GM11168 (cell line): ENCODE measurements around the gene RPAP2.

Source experiments
- in situ Hi-C: fragments of 300-500 bp; cut with MboI; formaldehyde crosslinking; loops from one replicate; pipeline ENCODE4 v1.12.0; 2022; ENCODE audit warnings: low sequenced_read_pairs; ENCODE audit not compliant: unreplicated experiment

The RPAP2 gene

DNA sequence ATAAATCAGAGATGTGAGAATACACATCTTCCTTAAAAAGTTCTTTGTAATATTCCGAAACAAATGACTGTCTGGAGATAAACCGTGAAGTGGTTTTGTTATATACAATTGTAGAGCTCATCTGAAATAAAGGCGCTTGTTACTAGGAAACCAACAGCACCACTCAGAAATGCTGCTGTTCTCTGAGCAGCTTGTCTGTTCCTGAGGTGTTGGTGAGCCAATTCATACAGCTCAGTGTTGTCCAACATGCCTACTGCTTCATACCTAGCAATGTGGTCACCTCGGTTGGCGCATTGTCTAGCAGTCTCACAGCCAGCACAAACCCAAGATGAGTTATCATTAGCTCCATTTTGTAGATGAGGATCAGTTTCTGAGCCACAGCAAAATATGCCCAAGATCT, 143.5 kb downstream of the RPAP2 start:
- in situ Hi-C loops, result no loop called here

DNA sequence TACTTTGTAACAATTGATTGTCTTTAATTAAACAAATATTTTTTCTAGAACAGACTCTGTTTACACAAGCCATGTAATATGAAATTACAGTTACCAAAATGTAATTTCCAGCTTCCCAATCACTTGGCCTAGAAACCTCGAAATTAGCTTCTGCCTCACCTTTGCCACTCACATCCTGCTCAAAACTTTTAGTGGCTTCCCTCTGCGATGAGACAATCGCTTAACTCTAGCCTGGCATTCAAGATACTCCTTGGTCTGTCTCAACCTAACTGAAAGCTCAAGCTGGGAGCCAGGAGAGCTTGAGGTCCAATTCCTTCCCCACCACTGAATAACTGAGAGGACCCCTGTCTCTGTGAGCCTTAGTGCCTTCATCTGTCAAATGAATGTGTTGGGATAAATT, 145.0 kb downstream of the RPAP2 start:
- in situ Hi-C loops, result no loop called here

DNA sequence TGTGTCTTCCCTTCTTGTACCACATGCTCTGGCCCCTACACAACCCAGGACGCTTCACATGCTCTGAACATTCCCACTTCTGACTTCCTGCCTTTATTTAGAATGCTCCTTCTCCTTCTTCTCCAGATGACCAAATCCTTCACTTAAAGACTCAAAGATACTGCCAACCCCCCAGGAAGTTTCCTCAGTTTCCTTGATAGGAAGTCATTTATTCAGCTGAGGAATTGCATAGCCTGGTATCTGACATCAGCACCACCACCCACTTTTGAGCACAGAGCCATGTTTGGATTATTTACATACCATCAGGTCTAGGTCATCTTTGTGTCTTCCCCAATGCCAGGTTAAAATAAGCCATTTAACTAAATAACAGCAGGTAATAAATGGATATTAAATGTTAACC, 145.5 kb downstream of the RPAP2 start:
- in situ Hi-C loops, result no loop called here

DNA sequence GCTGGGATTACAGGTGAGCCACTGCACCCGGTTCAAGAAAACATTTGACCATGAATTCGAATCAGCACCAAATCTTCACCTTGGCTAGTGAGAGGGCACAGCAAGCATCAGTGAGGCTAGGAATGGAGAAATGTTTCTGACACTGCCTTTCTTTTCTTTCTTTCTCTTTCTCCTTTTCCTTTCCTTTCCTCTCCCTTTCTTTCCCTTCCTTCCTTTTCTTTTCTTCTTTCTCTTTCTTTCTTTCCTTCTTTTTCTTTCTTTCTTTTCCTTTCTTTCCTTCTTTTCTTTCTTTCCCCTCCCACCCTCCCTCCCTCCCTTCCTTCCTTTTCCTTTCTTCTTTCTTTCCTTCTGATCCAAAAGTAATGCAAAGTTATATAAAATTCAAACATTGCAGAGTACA, 147.0 kb downstream of the RPAP2 start:
- in situ Hi-C loops, result no loop called here

DNA sequence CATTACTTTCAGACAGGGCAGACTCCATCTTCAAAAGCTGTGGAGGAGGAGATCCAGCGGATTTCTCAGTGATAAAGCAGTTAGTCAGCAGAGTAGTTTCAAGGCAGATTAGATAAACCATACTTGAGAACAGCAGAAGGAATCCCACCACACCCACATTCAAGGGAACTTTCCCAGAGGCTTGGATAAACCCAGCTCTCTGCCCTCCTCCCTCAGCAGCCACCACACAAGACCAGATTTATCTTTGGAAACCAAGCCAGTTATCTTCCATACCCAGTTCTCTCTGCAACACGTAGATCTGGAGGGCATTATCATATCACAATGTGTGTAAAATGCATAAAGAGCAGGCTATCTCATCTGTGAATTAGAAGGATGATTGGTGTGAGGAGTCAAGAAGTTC, 147.7 kb downstream of the RPAP2 start:
- in situ Hi-C loops, result no loop called here

DNA sequence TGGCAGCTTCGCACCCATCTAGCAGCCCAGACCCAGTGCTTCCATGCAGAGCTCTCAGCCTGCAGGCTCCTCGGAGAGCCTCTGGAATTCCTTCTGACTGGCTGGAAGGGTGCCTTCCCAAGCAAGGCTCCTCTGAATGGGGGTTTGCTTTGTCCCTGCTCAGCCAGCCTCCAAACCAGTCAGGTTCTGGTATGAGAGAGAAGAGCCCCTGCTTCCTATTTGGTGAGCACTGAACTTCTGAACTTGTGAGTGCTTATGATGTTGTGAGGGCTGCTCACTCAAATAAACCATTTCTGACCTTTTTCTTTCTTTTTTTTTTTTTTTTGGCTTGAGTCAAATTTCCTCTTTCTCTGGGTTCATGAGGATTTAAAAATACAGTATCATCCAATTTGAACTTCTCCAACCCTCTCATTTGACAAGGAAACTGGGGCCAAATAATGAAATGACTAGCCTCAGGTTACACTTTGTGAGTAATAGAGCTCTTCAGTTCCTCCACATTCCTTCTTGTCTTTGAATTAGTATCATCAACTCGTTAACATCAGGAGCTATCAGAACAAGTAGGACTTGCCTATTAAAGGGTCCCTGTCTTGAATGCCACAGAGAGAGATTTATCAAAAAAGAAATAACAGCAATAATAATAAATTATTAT, 148.3 kb downstream of the RPAP2 start:
- in situ Hi-C loops, result no loop called here

DNA sequence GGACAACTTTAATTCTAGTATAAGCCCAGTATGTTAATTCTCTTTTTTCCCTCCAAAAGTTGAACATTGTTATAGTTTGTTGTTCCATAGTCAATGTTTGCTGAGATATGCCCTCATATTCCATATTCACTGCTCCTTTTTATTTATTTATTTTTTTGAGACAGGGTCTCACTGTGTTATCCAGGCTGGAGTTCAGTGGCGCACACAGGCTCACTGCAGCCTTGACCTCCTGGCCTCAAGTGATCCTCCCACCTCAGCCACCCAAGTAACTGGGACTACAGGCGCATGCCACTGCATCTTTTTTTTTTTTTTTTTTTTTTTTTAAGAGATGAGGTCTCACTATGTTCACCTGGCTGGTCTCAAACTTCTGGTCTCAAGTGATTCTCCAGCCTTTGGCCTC, 149.1 kb downstream of the RPAP2 start:
- in situ Hi-C loops, result no loop called here
